ENCODE measurements around the gene EMP1.

EMP1 gene

DNA sequence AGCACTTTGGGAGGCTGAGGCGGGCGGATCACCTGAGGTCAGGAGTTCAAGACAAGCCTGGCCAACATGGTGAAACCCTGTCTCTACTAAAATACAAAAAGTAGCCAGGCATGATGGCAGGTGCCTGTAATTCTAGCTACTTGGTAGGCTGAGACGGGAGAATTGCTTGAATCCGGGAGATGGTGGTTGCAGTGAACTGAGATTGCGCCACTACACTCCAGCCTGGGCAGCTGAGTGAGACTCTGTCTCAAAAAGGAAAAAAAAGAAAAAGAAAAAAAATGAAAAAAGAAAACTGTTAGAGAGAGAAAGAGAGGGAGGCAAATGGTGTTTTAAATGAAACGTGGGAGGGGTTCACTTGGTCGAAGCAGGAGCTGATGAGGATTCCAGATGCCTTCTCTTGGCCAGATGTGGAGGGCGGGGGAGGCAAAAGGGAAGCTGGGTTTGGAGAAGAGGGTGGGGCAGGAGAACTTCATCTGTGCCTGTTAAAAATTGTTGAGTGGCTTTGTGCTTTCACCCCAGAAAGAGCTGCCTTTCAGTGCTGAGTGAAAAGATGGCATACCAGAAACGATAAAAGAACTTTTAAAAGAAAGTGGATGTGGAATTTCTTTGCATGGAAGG is 1.1 kb downstream of the EMP1 start:
- no peak for DNase-seq (ENCODE audit: low read depth)

GRCh38 chr12:13198241-13198640 is 1.7 kb downstream of the EMP1 start:
- no peak for DNase-seq (ENCODE audit: low read depth)

GRCh38 chr12:13198876-13199275 is 2.4 kb downstream of the EMP1 start:
- no peak for DNase-seq (ENCODE audit: low read depth)

DNA sequence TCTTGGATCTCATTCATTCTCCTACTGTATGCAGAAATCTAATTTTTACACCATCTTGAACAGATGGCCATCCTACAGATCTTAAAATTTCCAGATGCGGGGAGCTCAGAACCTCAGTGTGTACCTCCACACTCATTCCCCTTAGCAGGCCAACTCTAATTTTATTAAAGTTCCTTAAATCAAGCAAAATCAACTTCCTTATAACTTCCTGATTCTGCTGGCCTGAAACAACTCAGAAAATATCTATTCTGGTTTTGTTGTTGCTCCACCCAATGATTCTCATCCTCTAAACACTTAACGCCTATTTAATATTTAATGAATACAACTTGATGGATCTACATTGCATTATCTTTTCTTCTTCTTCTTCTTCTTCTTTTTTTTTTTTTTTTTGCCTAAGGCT is 3.1 kb downstream of the EMP1 start:
- no peak for DNase-seq (ENCODE audit: low read depth)

GRCh38 chr12:13200841-13201240 is 4.3 kb downstream of the EMP1 start:
- DNase-seq (ENCODE audit: low read depth): no peak

DNA sequence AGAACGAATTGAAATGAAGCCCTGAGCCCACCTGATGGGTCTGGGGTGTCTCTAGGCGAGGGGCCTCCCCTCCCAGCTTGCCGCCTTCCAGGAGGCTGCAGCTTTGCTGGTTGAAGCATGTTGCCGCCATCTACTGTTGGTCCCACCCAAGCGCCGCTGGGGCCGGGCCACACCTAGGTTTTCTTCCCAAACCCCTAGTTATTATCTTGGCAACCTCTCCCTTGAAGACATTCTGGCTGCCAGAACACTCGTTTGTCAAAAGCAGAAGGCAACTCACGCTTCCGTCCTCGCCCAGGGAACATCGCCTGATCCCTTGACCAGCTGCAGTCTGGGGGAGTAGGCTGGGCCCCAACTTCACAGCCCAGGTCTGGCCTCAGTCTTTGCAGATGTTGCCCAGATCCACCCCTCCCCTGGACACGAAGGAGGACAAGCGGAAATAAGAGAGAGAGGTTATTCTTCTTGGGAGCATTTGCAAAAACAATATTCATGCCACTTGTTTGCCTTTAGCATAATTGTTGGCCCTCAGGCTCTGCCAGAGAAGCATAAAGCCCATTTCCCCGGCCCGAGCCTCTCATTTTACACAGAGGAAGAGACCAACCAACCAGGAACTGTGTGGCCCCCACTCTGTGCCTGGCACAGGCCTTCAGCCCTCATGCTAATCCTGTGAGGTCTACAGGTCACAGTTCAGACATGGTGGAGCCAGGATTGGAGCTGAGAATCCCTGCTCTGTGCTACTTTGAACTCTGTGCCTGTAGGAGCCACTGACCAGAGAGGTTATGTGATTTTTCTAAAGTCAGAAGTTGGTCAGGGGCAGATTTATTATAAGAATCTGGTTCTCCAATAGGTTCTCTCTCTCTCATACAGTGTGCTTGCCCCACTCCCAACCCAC is 6.8 kb downstream of the EMP1 start:
- no peak for DNase-seq (ENCODE audit: low read depth)

- no peak for DNase-seq (ENCODE audit: low read depth)
These were observed 7.9 kb downstream of the EMP1 start for GRCh38 chr12:13204428-13204827.

- peak; percentile 97 for DNase-seq (ENCODE audit: low read depth)
These were observed 9.5 kb downstream of the EMP1 start for GRCh38 chr12:13205809-13206559.

- no peak for DNase-seq (ENCODE audit: low read depth)
These were observed 10.0 kb downstream of the EMP1 start for GRCh38 chr12:13206560-13206897.

DNA sequence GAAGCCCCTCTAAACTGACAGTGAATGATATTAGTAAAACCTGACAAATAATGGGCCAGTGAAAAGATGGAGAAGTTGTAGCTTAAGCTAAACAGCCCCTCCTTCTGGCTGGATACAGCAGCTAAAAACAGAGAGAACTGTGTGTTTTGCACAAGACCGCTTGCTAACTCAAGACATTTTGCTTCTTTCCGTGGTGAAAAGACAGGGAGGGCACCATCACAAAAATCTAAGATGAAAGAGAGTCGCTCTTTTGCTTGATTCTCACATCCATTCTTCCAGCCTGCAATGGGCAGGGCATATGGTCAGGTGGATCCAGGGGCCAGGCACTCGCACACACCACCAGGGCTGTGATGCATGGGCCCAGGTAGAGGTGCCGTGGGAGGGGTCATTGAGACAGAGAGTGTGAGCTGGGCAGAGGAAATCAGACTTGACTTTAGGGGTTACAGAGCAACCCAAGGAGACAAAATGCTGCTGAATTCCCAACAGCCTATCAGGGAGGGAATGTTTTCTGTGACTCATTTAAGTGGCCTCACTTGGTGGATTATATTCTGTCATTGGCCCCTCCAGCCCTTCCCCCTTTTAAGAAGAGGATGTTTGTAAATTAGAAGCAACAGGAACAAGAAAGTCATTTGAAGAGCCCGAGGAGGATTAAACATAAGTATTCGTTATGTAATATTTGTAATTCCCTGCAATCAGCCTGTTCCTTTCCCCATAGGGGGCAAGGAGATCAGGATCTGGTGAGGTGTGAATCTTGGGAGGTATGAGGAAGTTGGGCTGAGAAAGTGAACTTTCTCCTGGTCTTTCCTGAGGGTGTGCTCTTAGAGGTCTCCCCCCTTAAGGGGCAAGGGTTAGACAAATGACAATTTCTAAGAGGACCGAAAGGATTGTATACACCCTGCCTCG is 12.3 kb downstream of the EMP1 start:
- DNase-seq (ENCODE audit: low read depth): no peak

DNA sequence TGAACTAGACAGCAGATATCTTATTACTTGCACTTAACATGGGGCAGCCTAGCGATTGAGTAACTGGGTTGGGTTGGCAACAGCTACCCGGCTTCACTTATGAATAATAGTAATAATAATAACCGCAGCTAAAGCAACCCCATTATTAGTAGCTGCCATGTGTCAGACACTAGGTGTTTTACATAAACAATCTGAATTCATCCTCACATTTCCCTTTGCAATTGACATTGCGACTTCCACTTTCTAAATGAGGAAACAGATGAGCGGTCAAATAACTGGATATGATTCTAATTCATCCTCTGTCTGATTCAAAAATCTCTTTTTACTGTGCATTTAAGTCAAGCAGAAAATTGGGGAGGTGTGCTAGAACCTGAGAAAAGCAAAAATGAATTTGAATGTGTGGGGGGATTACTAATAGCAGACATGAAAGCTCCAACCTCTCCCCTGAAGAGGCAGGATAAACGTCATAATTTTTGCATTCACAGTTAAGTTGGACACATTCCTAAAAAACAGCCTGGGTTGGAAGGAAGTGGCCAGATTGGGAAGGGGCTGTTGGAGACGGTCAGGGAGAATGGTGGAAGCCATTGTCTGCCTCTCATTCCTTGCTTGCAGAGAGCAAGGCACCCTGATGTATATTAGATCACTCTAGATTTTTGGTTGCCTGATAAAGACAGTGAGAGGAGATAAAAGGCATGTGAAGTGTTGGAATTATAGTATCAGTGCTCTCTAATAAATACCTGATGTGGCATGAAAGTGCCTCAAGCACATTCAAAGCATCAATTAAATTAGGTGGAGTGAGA is 13.1 kb downstream of the EMP1 start:
- DNase-seq (ENCODE audit: low read depth): no peak

DNA sequence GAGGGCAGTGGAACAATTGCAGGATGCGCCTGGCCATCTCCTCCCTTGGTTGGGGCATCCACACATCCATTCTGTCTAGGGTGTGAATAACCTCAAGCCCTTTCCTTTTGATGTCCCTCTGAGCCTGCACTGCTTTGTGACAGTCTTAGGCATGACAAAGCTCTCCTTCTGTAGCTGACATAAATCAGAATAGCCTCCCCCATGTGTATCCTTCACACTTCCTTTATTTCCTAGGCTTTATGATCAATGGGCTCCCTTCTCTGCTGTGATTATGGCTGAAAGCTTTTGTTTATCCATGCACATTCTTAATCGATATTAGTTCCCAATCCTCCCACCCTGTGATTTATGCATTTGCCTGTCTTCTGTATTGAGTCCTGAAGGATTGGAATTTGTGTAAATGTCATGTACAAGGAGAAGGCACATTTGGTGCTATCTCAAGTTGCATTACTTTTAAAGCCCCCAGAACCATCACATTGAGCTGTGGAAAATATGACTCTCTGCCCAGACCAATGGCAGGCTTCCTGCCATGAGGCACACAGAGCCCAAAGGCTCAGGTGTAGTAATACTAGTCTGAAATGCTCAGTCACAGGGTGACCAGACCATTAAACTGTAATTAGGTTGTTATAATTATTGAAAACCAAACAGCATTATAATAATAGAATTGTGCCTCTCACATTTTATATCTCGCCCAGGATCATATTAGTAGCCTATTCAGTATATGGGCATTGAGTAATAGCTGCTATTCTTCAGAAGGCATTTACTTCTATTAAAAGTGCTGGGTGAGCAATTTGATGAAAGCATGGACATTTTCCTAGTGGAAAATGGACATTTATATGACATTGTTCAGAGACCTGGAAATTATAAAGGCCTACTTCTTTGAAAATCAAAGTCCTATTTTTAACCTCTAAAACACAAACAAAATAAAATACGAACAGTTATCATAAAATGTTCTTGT is 14.0 kb downstream of the EMP1 start:
- no peak for DNase-seq (ENCODE audit: low read depth)

GRCh38 chr12:13211191-13211858 is 14.8 kb downstream of the EMP1 start:
- DNase-seq (ENCODE audit: low read depth): no peak

DNA sequence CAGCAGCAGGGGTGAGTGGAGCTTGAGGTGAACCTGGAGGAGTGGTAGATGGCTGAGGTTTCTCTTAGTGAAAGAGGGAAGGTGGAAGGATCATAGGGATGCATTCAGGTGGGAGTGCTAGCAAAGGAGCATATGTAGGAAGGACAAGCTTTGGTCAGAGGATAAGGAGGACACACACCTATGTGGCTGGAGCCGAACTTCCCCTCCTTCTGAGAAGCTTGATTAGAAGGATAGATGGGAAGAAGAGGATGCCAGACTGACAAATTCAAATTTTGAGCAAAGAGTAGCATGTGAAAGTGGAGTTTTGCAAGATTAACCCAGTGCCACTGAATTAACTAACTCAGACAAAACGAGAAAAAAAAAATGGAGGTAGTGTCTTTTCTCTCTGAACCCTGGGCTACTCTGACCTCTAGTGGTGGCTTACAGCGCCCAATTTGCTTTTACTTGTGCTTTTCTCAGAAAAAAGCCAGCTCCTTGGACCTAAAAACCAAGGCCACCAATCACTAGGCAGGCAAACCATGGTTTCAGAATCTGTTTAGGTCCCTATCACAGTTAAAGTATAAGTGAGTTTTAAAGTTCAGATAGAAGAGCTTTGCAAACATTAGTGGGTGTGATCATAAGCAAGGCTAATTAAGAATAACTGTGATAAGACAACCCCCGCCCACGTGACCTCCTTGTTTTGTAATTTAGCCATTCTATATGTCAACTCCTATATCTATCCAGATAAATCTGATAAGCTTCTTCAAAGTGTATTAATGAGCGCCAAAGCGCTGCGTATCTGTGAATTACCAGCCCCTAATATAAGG is 15.5 kb downstream of the EMP1 start:
- DNase-seq (ENCODE audit: low read depth): peak; percentile 54

DNA sequence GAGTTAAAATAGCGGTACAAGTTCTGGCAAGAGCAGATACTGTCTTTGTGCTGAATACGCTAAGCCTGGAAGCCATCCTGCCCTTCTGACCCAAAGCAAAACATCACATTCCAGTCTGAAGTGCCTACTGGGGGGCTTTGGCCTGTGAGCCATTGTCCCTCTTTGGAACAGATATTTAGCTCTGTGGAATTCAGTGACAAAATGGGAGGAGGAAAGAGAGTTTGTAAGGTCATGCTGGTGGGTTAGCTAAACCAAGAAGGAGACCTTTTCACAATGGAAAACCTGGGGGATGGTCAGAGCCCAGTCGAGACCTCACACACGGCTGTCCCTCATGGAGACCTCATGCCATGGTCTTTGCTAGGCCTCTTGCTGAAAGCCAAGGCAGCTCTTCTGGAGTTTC is 18.5 kb downstream of the EMP1 start:
- no peak for DNase-seq (ENCODE audit: low read depth)

GRCh38 chr12:13218641-13219040 is 22.1 kb downstream of the EMP1 start:
- no peak for DNase-seq (ENCODE audit: low read depth)

DNA sequence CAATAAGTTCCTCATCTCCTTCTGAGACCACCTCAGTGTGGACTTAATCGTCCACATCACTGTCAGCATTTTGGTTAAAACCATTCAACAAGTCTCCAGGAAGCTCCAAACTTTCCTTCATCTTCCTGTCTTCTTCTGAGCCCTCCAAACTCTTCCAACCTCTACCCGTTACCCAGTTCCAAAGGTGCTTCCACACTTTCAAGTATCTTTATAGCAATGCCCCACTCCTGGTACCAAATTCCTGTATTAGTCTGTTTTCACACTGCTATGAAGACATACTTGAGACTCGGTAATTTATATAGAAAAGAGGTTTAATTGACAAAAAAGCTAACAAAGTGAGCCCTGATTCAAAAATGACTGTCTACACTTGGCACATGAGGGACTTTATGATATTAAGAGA is 22.8 kb downstream of the EMP1 start:
- no peak for DNase-seq (ENCODE audit: low read depth)

DNA sequence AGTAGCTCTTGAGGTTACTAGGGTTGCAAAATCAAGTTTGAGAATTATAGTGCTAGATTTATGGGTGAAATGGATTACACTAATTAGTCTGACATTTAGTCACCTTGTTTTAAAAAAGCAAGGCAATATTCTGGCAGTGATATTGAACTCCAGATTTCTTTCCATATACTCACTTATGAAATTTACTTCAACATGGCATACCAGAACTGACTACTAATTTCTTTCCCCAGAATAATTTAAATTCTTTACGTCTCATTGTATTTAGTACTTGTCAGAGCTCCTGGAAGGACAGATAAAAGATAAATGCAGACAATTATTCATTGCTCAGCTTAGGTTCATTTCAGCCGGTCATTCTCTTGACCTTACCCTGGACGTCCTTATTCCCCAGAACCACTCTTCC is 24.3 kb downstream of the EMP1 start:
- no peak for DNase-seq (ENCODE audit: low read depth)

GRCh38 chr12:13222076-13222475 is 25.6 kb downstream of the EMP1 start:
- DNase-seq (ENCODE audit: low read depth): no peak

Data from stromal cell of bone marrow (primary cell).